HepG2 (cell line): ENCODE results near the gene UNC93A. TPM values are rescaled to one million over a fixed set of nuclear protein-coding genes. Genes with fewer than 3 reads are reported as not detected.

Experiments
- ATAD3A ChIP-seq: sonication (generic); formaldehyde crosslinking; IDR thresholded peaks from 2 replicates; pipeline ENCODE4 v1.4.0; 2020; ENCODE audit warnings: missing genetic modification reagents
- CCAR2 ChIP-seq: fragments of 200-400 bp; formaldehyde crosslinking; optimal IDR thresholded peaks from 2 replicates; pipeline ENCODE3; 2018; ENCODE audit warnings: low read depth, mild to moderate bottlenecking, low read length, moderate library complexity
- DNMT1 ChIP-seq: sonication (generic); formaldehyde crosslinking; IDR thresholded peaks from 2 replicates; pipeline ENCODE4 v1.5.1; 2020; ENCODE audit warnings: mild to moderate bottlenecking, missing genetic modification reagents
- DNMT3B ChIP-seq: conservative IDR thresholded peaks from 2 replicates; pipeline ENCODE4 v1.6.1; 2016; ENCODE audit warnings: missing biosample characterization, control low read depth
- EZH2 ChIP-seq: conservative IDR thresholded peaks from 2 replicates; pipeline ENCODE4 v1.6.1; 2012; ENCODE audit warnings: mild to moderate bottlenecking, low read depth, low read length, moderate library complexity
- NR2F1 ChIP-seq, 2 experiments: fragments of 450-650 bp in 1 of 2; formaldehyde crosslinking in 1 of 2; IDR thresholded peaks; 2 replicates each; pipeline versions ENCODE4 v1.5.0 to v1.6.1; 2016 to 2020; ENCODE audit warnings: mild to moderate bottlenecking in 1 of 2, missing compliant biosample characterization in 1 of 2, missing genetic modification reagents in 1 of 2, moderate library complexity in 1 of 2
- RELA ChIP-seq: sonication (generic); formaldehyde crosslinking; IDR thresholded peaks from 2 replicates; pipeline ENCODE4 v1.4.0; 2020; ENCODE audit warnings: missing genetic modification reagents
- SP4 ChIP-seq: sonication (generic); formaldehyde crosslinking; IDR thresholded peaks from 2 replicates; pipeline ENCODE4 v1.8.1; 2023; ENCODE audit warnings: mild to moderate bottlenecking, missing genetic modification reagents
- ZNF17 ChIP-seq: sonication (generic); formaldehyde crosslinking; IDR thresholded peaks from 2 replicates; pipeline ENCODE4 v1.5.0; 2020; ENCODE audit warnings: mild to moderate bottlenecking, missing genetic modification reagents
- ZNF343 ChIP-seq: sonication (generic); formaldehyde crosslinking; IDR thresholded peaks from 2 replicates; pipeline ENCODE4 v1.4.0; 2020; ENCODE audit warnings: mild to moderate bottlenecking, missing genetic modification reagents
- ZNF431 ChIP-seq: sonication (generic); formaldehyde crosslinking; IDR thresholded peaks from 2 replicates; pipeline ENCODE4 v1.9.0; 2022; ENCODE audit warnings: missing genetic modification reagents, low read depth, mild to moderate bottlenecking, borderline replicate concordance
- polyA plus RNA-seq, 8 experiments: library from polyadenylated mRNA; depleted of rRNA in 3 of 8; stranded (reverse) in 7 of 8; unstranded in 1 of 8; fragments of >200 nt; fragmentation: Illumina TruSeq in 4 of 8; extraction: Trizol in 4 of 8; gene quantifications; 2 replicates each; pipeline versions ENCODE4 v1.2.1 to v1.2.3, GENCODE V29; 2011 to 2016; ENCODE audit warnings: low read depth in 4 of 8, missing spikeins in 1 of 8, mixed read lengths in 1 of 8; ENCODE audit not compliant: insufficient read depth in 1 of 8
- total RNA-seq, 5 experiments: library from RNA; depleted of rRNA; stranded (reverse); fragments of >200 nt; fragmentation: Illumina TruSeq; extraction: Trizol; gene quantifications; 2 replicates each; pipeline ENCODE4 v1.2.3, GENCODE V29; 2016; ENCODE audit warnings: low read depth in 1 of 5
- TF ChIP-seq, protein P1 (sequence below), 2 experiments: sonication (generic) in 1 of 2; formaldehyde crosslinking in 1 of 2; IDR thresholded peaks; 2 replicates each; pipeline versions ENCODE4 v1.4.0 to v1.6.1; 2018 to 2020; ENCODE audit warnings: missing genetic modification reagents in 2 of 2, borderline replicate concordance in 1 of 2, low read depth in 1 of 2, mild to moderate bottlenecking in 1 of 2, missing biosample characterization in 1 of 2
- TF ChIP-seq, protein P2 (sequence below): sonication (generic); formaldehyde crosslinking; IDR thresholded peaks from 2 replicates; pipeline ENCODE4 v1.5.1; 2020; ENCODE audit warnings: mild to moderate bottlenecking, missing genetic modification reagents, borderline replicate concordance
- TF ChIP-seq, protein P3 (sequence below): sonication (generic); formaldehyde crosslinking; IDR thresholded peaks from 2 replicates; pipeline ENCODE4 v1.4.0; 2020; ENCODE audit warnings: missing genetic modification reagents, borderline replicate concordance
- TF ChIP-seq, protein P4 (sequence below): IDR thresholded peaks from 2 replicates; pipeline ENCODE4 v1.6.1; 2012; ENCODE audit warnings: inconsistent platforms

UNC93A gene
- total and polyA plus RNA-seq, 2 of the 13 experiments (the other 11 are each of a cell fraction or from before 2014, with no cell fraction given) = 11.0 to 42.7 TPM

DNA sequence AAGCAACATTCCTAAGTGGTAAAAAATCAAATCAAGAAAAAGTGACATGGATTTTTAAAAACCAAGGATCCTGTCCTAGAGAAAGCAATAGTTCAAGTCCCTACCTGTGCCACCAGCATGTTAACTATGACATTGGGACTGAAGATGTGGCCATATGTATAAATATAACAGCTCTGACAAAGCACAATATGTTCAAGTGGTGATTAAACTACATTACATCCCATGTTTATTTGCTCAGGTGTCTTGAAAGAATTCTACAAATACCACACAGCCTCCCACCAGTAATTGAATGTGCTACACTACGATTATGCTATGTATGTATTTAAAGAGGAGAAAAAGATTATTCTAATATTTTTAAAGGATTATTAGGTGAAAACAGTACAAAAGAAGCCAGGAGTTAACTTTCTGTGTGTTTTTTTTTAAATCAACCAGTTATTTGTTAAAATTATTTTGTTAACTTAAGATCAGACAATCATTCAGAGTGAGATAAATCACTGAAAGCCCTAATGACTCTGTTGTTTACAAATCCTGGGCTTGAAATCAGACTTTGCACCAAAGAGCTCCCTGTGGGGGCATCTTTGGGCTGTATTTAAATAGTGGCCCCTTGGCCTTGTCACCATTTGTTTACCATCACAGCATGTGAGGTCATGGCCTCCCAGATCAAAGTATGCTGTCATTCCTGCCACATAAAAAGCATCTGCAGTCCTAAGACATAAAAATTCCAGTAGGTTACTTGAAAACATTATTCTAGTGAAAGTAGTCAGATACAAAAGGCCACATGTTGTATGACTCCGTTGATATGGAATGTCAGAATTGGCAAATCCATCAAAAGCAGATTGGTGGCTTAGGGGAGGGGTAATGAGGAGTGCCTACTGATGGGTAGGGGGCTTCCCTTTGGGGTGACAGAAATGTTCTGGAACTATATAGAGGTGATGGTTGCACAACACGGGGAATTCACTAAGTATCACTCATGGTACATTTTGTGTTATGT, 50.8 kb downstream of the UNC93A start (continued):
- TF ChIP-seq, protein P1, sequence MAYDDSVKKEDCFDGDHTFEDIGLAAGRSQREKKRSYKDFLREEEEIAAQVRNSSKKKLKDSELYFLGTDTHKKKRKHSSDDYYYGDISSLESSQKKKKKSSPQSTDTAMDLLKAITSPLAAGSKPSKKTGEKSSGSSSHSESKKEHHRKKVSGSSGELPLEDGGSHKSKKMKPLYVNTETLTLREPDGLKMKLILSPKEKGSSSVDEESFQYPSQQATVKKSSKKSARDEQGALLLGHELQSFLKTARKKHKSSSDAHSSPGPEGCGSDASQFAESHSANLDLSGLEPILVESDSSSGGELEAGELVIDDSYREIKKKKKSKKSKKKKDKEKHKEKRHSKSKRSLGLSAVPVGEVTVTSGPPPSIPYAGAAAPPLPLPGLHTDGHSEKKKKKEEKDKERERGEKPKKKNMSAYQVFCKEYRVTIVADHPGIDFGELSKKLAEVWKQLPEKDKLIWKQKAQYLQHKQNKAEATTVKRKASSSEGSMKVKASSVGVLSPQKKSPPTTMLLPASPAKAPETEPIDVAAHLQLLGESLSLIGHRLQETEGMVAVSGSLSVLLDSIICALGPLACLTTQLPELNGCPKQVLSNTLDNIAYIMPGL (CRISPR knock-in tag; IDR thresholded peaks at IDR 0.05; ENCODE audit: borderline replicate concordance in 1 of 2, low read depth in 1 of 2) = 0 out of 4 replicates have a peak, but pooled peaks of 1 of the 2 experiments have one; percentile 48
- TF ChIP-seq, protein P2, sequence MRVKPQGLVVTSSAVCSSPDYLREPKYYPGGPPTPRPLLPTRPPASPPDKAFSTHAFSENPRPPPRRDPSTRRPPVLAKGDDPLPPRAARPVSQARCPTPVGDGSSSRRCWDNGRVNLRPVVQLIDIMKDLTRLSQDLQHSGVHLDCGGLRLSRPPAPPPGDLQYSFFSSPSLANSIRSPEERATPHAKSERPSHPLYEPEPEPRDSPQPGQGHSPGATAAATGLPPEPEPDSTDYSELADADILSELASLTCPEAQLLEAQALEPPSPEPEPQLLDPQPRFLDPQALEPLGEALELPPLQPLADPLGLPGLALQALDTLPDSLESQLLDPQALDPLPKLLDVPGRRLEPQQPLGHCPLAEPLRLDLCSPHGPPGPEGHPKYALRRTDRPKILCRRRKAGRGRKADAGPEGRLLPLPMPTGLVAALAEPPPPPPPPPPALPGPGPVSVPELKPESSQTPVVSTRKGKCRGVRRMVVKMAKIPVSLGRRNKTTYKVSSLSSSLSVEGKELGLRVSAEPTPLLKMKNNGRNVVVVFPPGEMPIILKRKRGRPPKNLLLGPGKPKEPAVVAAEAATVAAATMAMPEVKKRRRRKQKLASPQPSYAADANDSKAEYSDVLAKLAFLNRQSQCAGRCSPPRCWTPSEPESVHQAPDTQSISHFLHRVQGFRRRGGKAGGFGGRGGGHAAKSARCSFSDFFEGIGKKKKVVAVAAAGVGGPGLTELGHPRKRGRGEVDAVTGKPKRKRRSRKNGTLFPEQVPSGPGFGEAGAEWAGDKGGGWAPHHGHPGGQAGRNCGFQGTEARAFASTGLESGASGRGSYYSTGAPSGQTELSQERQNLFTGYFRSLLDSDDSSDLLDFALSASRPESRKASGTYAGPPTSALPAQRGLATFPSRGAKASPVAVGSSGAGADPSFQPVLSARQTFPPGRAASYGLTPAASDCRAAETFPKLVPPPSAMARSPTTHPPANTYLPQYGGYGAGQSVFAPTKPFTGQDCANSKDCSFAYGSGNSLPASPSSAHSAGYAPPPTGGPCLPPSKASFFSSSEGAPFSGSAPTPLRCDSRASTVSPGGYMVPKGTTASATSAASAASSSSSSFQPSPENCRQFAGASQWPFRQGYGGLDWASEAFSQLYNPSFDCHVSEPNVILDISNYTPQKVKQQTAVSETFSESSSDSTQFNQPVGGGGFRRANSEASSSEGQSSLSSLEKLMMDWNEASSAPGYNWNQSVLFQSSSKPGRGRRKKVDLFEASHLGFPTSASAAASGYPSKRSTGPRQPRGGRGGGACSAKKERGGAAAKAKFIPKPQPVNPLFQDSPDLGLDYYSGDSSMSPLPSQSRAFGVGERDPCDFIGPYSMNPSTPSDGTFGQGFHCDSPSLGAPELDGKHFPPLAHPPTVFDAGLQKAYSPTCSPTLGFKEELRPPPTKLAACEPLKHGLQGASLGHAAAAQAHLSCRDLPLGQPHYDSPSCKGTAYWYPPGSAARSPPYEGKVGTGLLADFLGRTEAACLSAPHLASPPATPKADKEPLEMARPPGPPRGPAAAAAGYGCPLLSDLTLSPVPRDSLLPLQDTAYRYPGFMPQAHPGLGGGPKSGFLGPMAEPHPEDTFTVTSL (CRISPR knock-in tag) = peak; percentile 100
- TF ChIP-seq DNMT3B (CRISPR knock-in tag) (peak; percentile 83; the same call in 1 of the 2 replicates), ZNF431 (CRISPR knock-in tag) (peak; percentile 71; the same call in 1 of the 2 replicates), EZH2 (no peak), NR2F1 (CRISPR knock-in tag; IDR thresholded peaks at IDR 0.05) (peak; percentile 100), ATAD3A (CRISPR knock-in tag) (no peak), CCAR2 (peak; percentile 50), SP4 (CRISPR knock-in tag) (peak; percentile 64), ZNF17 (CRISPR knock-in tag) (0 out of 2 replicates have a peak, but pooled peaks have one; percentile 75), ZNF343 (CRISPR knock-in tag) (no peak), RELA (CRISPR knock-in tag) (no peak), DNMT1 (CRISPR knock-in tag) (no peak)
- TF ChIP-seq, protein P3, sequence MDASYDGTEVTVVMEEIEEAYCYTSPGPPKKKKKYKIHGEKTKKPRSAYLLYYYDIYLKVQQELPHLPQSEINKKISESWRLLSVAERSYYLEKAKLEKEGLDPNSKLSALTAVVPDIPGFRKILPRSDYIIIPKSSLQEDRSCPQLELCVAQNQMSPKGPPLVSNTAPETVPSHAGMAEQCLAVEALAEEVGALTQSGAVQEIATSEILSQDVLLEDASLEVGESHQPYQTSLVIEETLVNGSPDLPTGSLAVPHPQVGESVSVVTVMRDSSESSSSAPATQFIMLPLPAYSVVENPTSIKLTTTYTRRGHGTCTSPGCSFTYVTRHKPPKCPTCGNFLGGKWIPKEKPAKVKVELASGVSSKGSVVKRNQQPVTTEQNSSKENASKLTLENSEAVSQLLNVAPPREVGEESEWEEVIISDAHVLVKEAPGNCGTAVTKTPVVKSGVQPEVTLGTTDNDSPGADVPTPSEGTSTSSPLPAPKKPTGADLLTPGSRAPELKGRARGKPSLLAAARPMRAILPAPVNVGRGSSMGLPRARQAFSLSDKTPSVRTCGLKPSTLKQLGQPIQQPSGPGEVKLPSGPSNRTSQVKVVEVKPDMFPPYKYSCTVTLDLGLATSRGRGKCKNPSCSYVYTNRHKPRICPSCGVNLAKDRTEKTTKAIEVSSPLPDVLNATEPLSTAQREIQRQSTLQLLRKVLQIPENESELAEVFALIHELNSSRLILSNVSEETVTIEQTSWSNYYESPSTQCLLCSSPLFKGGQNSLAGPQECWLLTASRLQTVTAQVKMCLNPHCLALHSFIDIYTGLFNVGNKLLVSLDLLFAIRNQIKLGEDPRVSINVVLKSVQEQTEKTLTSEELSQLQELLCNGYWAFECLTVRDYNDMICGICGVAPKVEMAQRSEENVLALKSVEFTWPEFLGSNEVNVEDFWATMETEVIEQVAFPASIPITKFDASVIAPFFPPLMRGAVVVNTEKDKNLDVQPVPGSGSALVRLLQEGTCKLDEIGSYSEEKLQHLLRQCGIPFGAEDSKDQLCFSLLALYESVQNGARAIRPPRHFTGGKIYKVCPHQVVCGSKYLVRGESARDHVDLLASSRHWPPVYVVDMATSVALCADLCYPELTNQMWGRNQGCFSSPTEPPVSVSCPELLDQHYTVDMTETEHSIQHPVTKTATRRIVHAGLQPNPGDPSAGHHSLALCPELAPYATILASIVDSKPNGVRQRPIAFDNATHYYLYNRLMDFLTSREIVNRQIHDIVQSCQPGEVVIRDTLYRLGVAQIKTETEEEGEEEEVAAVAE (CRISPR knock-in tag) = peak; percentile 73; the same call in 1 of the 2 replicates
- TF ChIP-seq, protein P4, sequence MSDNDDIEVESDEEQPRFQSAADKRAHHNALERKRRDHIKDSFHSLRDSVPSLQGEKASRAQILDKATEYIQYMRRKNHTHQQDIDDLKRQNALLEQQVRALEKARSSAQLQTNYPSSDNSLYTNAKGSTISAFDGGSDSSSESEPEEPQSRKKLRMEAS = peak; percentile 85
